Activated CD8-positive, alpha-beta memory T cell treated with anti-CD3 and anti-CD28 coated beads for 48 hours (primary cell): ENCODE results near the gene LRMDA.

ENCODE experiments used
- DNase-seq, 3 experiments: peaks; one replicate each; pipeline ENCODE4 v3.0.0-alpha.2; 2020; ENCODE audit warnings: low read depth in 2 of 3, low spot score in 2 of 3

Gene LRMDA

GRCh38 chr10:76337641-76338040 is 906.2 kb downstream of the LRMDA start:
- no peak for DNase-seq

- no peak for DNase-seq
Observed at GRCh38 chr10:76338187-76338586, 906.8 kb downstream of the LRMDA start.

DNA sequence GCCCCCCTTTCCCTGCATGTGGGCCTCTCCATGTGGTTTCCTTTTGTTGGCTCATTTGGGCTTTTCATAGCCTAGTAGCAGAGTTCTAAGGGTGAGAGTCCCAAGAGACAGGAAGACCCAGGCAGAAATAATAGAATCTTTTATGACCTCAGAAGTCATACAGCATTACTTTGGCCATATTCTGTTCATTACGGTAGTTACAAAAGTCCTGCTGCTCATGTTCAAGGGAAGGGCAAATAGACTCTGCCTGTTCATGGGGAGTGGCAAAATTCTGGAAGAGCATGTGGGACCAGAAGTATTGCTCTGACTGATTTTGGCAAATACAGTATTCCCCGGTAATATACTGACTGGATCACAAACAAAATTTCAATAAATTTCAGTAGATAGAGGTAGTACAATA is 910.3 kb downstream of the LRMDA start:
- no peak for DNase-seq

GRCh38 chr10:76342996-76343395 is 911.6 kb downstream of the LRMDA start:
- DNase-seq = no peak

GRCh38 chr10:76347832-76348231 is 916.4 kb downstream of the LRMDA start:
- DNase-seq = no peak

GRCh38 chr10:76350583-76350982 is 919.2 kb downstream of the LRMDA start:
- no peak for DNase-seq

GRCh38 chr10:76352300-76352699 is 920.9 kb downstream of the LRMDA start:
- no peak for DNase-seq

DNA sequence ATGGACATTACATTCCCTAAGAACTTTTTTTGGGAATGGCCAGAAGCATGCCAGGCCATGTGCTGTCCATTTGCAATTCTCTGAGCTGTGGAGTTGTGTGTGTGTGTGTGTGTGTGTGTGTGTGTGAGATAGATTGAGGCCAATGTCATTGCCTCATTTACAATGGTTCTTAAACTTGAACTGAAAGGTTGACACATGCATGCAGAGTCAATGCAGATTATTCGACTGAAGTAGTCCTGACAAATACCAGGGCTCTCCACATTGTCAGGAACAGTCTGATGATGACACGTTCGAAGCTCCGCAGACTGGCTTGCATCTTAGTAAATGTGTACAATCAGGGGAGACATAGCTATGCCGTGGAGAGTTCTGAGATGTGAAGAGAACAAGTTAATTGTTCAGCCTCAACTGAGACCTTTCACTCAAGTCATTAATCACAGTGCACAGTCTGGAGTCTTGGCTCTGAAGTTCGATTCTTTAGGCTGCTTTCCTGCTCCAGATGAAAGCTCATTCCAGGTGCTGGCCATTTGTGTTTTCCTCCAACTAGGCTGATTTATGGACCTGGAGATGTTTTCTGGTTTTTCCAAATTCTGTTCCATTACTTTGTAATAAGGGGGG is 921.9 kb downstream of the LRMDA start:
- DNase-seq = no peak

GRCh38 chr10:76354212-76354738 is 922.9 kb downstream of the LRMDA start:
- DNase-seq = no peak

- no peak for DNase-seq
Observed at GRCh38 chr10:76354921-76355320, 923.5 kb downstream of the LRMDA start.

GRCh38 chr10:76356557-76356956 is 925.1 kb downstream of the LRMDA start:
- DNase-seq = no peak

DNA sequence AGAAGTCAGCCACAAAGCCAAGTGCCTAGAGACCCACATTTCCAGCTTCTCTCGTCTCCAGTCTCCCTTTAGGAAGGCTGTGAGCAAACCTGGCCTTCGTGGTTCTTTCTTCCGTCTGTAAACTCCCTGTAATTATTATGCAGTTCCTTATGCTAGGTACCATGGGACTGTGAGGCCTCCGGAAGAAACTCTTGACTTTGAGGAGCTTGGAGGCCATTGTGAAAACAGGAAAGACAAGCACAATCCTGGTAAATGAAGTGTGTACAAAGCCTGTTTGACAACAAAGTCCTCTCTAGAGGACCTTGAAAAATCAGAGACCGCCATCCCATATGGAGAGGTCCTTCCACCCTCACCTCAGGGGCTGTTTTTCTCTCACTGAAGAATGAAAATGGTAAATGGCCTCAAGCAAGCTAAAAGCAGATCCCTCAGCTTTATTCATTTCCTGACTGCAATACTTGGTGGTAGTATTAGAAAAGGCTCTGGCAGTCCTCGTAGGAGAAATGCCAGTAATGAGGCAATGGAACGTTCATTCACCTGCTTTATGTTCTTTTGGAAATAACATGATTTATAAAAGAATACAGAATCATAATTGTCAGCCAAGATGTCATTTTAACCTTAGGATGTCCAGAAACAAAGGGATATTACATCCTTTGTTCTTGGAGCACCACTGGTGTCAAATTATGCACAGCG is 926.4 kb downstream of the LRMDA start:
- DNase-seq = no peak

GRCh38 chr10:76358743-76359395 is 927.4 kb downstream of the LRMDA start:
- no peak for DNase-seq

GRCh38 chr10:76375761-76376160 is 944.3 kb downstream of the LRMDA start:
- no peak for DNase-seq

GRCh38 chr10:76382381-76382851 is 951.0 kb downstream of the LRMDA start:
- DNase-seq = no peak

- DNase-seq = no peak
Observed at GRCh38 chr10:76388321-76389023, 957.0 kb downstream of the LRMDA start.

GRCh38 chr10:76393875-76394706 is 962.7 kb downstream of the LRMDA start:
- no peak for DNase-seq

DNA sequence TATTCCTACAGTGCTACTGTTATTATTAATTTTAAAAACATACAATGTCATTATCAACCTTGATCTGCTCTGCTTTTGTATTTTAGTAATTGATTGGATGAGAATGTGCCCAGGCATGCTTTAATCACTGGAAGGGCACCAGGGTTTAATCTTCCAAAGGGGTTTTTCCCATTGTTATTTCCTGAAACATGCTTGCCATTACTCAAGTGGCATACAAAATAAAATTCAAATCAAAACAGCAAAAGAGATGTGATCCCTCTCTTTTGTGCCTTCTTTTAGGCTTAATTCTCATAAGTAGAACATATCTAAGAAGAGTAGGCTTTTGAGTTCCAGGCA is 963.3 kb downstream of the LRMDA start:
- DNase-seq = no peak

DNA sequence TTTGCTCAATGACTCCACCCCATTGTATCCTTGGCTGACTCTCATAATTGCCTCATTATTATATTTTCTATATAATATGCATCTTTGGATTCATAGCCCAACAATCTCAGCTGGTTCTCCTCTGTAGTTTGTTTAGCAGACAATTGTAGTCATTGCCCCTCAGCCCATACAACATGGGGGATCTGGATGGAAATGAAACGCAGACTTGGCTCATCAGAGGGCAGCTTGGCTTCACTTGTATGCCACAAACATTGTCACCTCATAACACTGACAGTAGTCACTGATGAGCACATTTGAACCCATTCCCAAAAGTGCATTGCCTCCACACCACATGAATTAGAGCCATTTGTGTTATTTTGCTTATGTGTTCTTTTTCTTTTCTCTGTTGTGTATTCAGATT is 963.8 kb downstream of the LRMDA start:
- DNase-seq = no peak

DNA sequence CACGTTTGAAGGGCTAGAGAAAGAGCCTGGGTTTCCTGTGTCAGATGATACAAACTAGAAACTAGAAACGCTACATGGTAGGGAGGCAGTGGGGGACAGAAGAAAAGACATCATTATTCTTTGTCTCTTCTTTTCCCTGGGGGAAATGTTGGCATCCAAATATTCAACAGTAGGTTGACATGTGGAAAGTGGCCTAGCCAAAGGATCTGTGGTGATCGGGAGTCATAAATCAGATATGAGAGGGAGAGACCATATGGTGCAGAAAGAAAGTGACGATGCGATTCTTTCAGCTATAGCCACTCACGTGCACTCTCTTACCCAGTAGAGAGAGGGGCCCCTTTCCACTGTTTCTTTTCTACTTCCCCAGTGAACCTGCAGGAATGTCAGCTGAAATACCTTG is 964.7 kb downstream of the LRMDA start:
- DNase-seq = no peak
